Spleen (tissue), 11 donors: ENCODE measurements around the gene SLC26A2. TPM values are rescaled to one million over a fixed set of nuclear protein-coding genes. Genes with fewer than 3 reads are reported as not detected.

Source experiments
- DNase-seq: peaks from one replicate; pipeline ENCODE4 v3.0.0-alpha.2; 2020
- H3K27ac ChIP-seq, 8 donors: fragments of 200-600 bp; sonication (generic) in 7 of 8; 1 replicate in 4 of 8; 2 replicates in 4 of 8; pipeline versions ENCODE4 v1.5.0 to v1.8.0; 2016 to 2021; ENCODE audit warnings: inconsistent platforms in 4 of 8, mild to moderate bottlenecking in 4 of 8, moderate library complexity in 1 of 8
- H3K27me3 ChIP-seq, 7 donors: fragments of 200-600 bp; sonication (generic) in 6 of 7; replicated peaks in 1 of 7; 1 replicate in 4 of 7; 2 replicates in 3 of 7; pipeline versions ENCODE4 v1.5.0 to v1.8.0; 2016 to 2021; ENCODE audit warnings: inconsistent platforms in 3 of 7, mild to moderate bottlenecking in 1 of 7
- H3K36me3 ChIP-seq, 6 donors: fragments of 200-600 bp; sonication (generic) in 5 of 6; 1 replicate in 4 of 6; 2 replicates in 2 of 6; pipeline versions ENCODE4 v1.5.0 to v1.8.0; 2016 to 2021; ENCODE audit warnings: inconsistent platforms in 2 of 6
- H3K4me1 ChIP-seq, 6 donors: fragments of 200-600 bp; sonication (generic) in 5 of 6; 1 replicate in 3 of 6; 2 replicates in 3 of 6; pipeline versions ENCODE4 v1.5.0 to v1.8.0; 2016 to 2021; ENCODE audit warnings: inconsistent platforms in 3 of 6
- H3K4me3 ChIP-seq, 8 donors: fragments of 200-600 bp; sonication (generic) in 7 of 8; 1 replicate in 4 of 8; 2 replicates in 4 of 8; pipeline versions ENCODE4 v1.5.0 to v1.8.0; 2016 to 2021; ENCODE audit warnings: inconsistent platforms in 4 of 8, mild to moderate bottlenecking in 4 of 8, moderate library complexity in 2 of 8
- H3K9me3 ChIP-seq, 8 donors: fragments of 200-600 bp; sonication (generic) in 7 of 8; 1 replicate in 4 of 8; 2 replicates in 4 of 8; pipeline versions ENCODE4 v1.5.0 to v1.8.0; 2016 to 2021; ENCODE audit warnings: inconsistent platforms in 4 of 8
- POLR2A ChIP-seq, 3 donors: fragments of 450-650 bp; IDR thresholded peaks; one replicate each; pipeline ENCODE4 v1.5.1; 2017; ENCODE audit warnings: antibody characterized with exemption in 3 of 3, mild to moderate bottlenecking in 1 of 3
- POLR2AphosphoS5 ChIP-seq, 3 donors: sonication (generic); formaldehyde crosslinking; IDR thresholded peaks; one replicate each; pipeline ENCODE4 v1.5.1; 2017; ENCODE audit warnings: antibody characterized with exemption in 3 of 3
- WGBS, 5 donors: extraction: QIAGEN DNeasy Blood & Tissue Kit in 3 of 5; methylation state at CpG; one replicate each; pipeline versions ENCODE4 v1.1.5 to v1.1.7; 2013 to 2018; 5-methylcytosine and 5-hydroxymethylcytosine counted together
- intact Hi-C: fragments of 100-400 bp; cut with DNase I; formaldehyde crosslinking; loops from one replicate; pipeline ENCODE4 v1.15.0; 2023; ENCODE audit warnings: low total_unique reads
- polyA plus RNA-seq, 3 donors: library from polyadenylated mRNA; stranded (reverse); fragments of 200-250 nt; gene quantifications; one replicate each; pipeline ENCODE4 v1.2.1, GENCODE V29; 2013
- total RNA-seq, 7 donors: library from RNA; depleted of rRNA in 3 of 7; stranded (reverse); fragments of >200 nt in 3 of 7; fragmentation: NEBNext Ultra II Directional in 4 of 7; extraction: Animal tissue kit (Norgen Biotek cat#: 25700) in 4 of 7; gene quantifications; one replicate each; pipeline versions ENCODE4 v1.1.0 to v1.2.1, GENCODE V29; 2016 to 2021
- TF ChIP-seq, protein P1 (sequence below), 11 experiments: fragments of 200-600 bp in 7 of 11; fragments of 450-650 bp in 4 of 11; sonication (generic) in 4 of 11; IDR thresholded peaks in 8 of 11; conservative IDR thresholded peaks in 3 of 11; 1 replicate in 7 of 11; 2 replicates in 4 of 11; pipeline versions ENCODE4 v1.4.0 to v1.8.0; 2016 to 2021; ENCODE audit warnings: antibody characterized with exemption in 11 of 11, inconsistent platforms in 4 of 11, mild to moderate bottlenecking in 1 of 11
- donor health status: healthy with polysubstance abuse.
- donor health status: DM: no; HTN: no; CAD: no; lungs with moderate emphysema.
- donor health status: DM: no; HTN: no; CAD: no.
- donor health status: Bipolar disorder and iron deficiency.
- donor health status: healthy.
- donor health status: DM: no; HTN: no; CAD: no.
- donor health status: DM: yes; HTN: yes; CAD: no.

SLC26A2 gene
- total and polyA plus RNA-seq, 10 donors = 1.9 to 14.8 (median 10.1) TPM

GRCh38 chr5:149959406-149960236, 937 bp upstream of the SLC26A2 start:
- WGBS, 5 donors = 30 to 42% (median 39%) methylated on average over 14 of the region's 14 CpGs
- Histone ChIP-seq H3K9me3 (no peaks in the 10 kb centered on the region), H3K4me3 (peak overlapping the region; percentile 79 to 95 (median 88)), H3K4me1 (peaks cover 10 to 32% (median 22%) of the 10 kb centered on the region in 6 donors), H3K36me3 (no peaks in the 10 kb centered on the region), H3K27ac (peak overlapping the region; percentile 81 to 94 (median 90)), H3K27me3 (no peaks in the 10 kb centered on the region)
- intact Hi-C loops = no loop called here
- TF ChIP-seq, protein P1, sequence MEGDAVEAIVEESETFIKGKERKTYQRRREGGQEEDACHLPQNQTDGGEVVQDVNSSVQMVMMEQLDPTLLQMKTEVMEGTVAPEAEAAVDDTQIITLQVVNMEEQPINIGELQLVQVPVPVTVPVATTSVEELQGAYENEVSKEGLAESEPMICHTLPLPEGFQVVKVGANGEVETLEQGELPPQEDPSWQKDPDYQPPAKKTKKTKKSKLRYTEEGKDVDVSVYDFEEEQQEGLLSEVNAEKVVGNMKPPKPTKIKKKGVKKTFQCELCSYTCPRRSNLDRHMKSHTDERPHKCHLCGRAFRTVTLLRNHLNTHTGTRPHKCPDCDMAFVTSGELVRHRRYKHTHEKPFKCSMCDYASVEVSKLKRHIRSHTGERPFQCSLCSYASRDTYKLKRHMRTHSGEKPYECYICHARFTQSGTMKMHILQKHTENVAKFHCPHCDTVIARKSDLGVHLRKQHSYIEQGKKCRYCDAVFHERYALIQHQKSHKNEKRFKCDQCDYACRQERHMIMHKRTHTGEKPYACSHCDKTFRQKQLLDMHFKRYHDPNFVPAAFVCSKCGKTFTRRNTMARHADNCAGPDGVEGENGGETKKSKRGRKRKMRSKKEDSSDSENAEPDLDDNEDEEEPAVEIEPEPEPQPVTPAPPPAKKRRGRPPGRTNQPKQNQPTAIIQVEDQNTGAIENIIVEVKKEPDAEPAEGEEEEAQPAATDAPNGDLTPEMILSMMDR (IDR thresholded peaks at IDR 0.05 in 8 of 11, conservative IDR thresholded peaks at IDR 0.05 in 3 of 11) = peak in 7 of 11 experiments; percentile 22 to 55 (median 51)
- no peak for TF ChIP-seq POLR2A (IDR thresholded peaks at IDR 0.05)
- no peak for TF ChIP-seq POLR2AphosphoS5 (IDR thresholded peaks at IDR 0.05)
- no peak for DNase-seq

DNA sequence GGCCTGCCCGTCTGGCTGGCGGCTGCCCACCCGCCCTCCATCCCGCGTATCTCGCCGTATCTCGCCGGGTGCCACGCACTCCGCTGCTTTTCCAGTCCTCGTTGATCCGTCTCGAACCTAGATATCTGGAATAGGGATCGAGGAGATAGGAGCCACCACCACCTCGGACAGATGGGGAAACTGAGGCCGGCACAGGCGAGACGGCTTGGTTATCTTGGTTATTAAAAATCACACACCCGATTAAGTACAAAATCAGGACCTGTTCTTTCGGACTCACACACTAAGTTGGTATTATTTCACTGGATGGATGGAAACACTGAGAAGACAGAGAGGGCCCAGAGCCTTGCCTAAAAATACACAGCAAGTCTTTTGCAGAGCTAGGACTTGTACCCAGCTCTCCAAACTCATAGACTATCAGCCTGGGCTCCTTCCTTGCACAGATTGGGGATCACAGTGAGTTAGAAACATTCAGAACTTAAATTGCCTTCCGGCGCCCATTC, 678 bp downstream of the SLC26A2 start:
- TF ChIP-seq POLR2AphosphoS5 (IDR thresholded peaks at IDR 0.05) (no peak), POLR2A (IDR thresholded peaks at IDR 0.05) (no peak)
- TF ChIP-seq, protein P1 (IDR thresholded peaks at IDR 0.05 in 8 of 11, conservative IDR thresholded peaks at IDR 0.05 in 3 of 11) = no peak
- Histone ChIP-seq H3K4me3 (peak overlapping the region; percentile 79 to 95 (median 88)), H3K27me3 (no peaks in the 10 kb centered on the region), H3K4me1 (peaks cover 10 to 32% (median 22%) of the 10 kb centered on the region in 6 donors), H3K9me3 (no peaks in the 10 kb centered on the region), H3K36me3 (no peaks in the 10 kb centered on the region), H3K27ac (peak overlapping the region; percentile 81 to 94 (median 90))
- no peak for DNase-seq
- WGBS, 5 donors = 15 to 19% (median 17%) methylated on average over 23 of the region's 23 CpGs
- intact Hi-C loops = no loop called here

GRCh38 chr5:149961957-149962409, 1.4 kb downstream of the SLC26A2 start:
- Histone ChIP-seq H3K4me1 (peaks cover 10 to 38% (median 24%) of the 10 kb centered on the region in 6 donors), H3K27me3 (no peaks in the 10 kb centered on the region), H3K9me3 (no peaks in the 10 kb centered on the region), H3K36me3 (no peaks in the 10 kb centered on the region), H3K27ac (peak overlapping the region in 1 of 8 donors; percentile 12), H3K4me3 (peak overlapping the region in 1 of 8 donors; percentile 95)
- DNase-seq = no peak
- TF ChIP-seq, protein P1 (IDR thresholded peaks at IDR 0.05 in 8 of 11, conservative IDR thresholded peaks at IDR 0.05 in 3 of 11) = peak in 4 of 11 experiments; percentile 16 to 31 (median 24)
- TF ChIP-seq POLR2A (IDR thresholded peaks at IDR 0.05) = no peak
- WGBS, 5 donors = 64 to 84% (median 80%) methylated on average over 6 of the region's 6 CpGs
- intact Hi-C loops = no loop called here
